Stimulated activated CD8-positive, alpha-beta memory T cell treated with anti-CD3 and anti-CD28 coated beads, Interleukin-15, amount 100 ng/mL, for 1 hour (primary cell): ENCODE data around the gene QPCTL.
A peak's percentile ranks its signal among the peaks of the same experiment; 100 is the strongest.

Experiments
- DNase-seq: peaks from one replicate; pipeline ENCODE4 v3.0.0-alpha.2; 2020; ENCODE audit warnings: low read depth

Gene QPCTL

DNA sequence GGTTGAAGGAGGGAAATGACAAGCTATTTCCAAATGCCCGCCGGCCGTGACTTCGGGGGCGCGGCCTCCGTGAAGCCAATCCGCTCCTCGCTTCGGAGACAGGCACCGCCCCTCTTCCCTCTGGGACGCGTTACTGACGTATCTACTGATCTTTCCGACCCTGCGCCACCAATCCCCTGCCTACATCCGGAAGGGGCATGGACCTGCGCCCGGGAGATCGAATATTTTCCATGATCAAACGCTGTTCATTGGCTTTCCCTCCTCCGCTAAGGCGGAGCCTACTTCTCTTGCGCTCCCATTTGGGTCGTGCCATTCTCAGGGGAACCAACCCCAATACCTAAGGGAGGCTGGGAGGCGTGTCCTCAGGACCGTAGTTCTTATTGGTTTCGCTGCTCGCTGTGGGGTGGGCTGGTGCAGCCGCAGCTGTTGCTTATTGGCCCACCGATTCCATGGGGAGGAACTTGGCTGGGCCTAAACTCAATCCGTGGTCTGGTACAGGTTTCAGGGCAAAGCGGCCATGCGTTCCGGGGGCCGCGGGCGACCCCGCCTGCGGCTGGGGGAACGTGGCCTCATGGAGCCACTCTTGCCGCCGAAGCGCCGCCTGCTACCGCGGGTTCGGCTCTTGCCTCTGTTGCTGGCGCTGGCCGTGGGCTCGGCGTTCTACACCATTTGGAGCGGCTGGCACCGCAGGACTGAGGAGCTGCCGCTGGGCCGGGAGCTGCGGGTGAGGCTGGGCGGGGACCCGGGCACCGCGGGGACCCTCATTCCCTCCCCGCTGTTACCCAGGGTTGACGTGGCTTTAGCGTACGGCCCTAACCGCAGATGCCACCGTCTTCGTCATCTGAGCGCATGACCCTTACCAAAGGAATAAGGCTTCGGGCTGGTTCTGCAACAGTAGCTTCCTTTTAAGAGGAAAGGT lies at the start of gene QPCTL:
QPCTL (plus strand) TSS at position 480 of the 919 bp plus-strand sequence; CDS start at position 518, 38 bp downstream.
- peak; percentile 91 for DNase-seq

DNA sequence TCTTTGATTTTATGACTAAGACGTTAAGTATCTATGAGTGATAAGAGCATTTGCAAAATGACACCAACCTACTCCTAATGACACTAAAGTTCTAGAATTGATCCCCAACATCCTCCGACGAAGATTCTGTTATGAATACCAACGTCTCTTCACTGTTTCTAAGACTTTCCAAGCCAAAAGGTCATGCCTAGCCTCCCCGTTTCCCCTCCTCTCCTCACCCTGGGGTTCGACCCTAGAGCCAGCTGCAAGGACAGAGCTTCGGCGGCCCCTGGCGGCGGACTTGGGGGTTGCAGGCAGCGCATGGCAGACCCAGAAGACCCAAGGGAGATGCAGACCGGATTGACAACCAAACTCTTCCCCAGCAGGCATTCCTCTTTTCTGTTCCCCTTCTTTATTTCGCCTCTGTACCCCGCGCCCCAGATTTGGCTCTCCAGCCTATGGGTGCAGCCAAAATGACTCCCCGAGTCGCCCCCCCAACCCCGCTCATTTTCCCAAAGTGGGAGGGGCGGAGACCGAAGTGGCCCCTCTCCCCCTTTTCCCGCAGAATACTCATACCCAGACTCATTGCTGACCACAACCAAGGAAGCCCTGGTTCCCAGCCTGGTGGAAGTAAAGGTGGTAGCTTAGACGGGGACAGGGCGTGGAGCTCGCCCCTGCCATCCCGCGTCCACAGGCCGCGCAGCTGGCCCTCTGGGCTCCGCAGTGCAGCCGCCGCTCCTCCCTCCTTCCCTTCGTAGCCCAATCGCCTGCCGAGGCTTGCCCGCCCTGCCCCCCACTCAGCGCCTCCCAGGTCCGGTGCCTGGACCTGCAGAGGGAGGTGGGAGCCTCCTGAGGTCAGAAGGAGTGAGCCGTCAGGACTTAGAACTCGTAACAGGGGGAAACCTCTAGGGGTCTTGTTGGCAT lies 49.2 kb upstream of the QPCTL start:
- peak; percentile 84 for DNase-seq

DNA sequence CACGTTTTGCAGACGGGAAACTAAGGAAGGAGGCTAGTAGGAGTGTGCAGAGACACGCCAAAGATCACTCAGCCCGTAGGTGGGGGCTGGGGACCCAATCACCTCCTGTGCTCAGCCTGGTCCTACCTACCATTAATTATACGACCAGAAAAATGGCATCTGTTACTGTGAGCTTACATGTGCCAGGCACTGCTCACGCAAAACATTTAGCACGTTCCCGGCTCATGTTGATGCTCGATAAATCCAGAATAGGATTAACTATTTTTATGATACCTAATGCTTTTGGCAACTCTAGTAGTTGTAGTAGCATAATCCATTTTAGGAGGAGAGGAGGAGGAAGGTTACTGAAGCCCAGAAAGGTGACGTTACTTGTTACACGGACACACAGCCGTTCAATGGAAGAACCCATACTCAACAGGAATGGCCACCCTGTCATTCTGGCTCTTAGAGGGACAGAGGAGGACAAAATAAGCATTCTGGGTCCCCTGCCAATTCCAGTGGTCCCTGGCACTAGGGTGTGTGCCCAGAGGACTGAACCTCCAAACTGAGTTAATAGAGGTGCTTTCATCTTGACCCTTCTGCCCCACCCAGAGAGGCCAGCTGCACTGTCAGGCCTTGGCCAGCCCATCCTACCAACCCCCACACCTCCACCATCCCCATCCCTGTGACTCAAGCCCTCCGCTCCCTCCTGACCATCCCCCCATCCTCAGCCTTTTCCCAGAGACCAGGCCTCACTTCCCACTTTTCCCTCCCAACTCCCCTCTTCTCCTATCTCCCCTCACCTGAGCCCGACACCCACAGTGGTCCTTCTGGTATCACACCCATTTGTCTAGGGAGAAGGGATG lies 48.3 kb upstream of the QPCTL start:
- no peak for DNase-seq

DNA sequence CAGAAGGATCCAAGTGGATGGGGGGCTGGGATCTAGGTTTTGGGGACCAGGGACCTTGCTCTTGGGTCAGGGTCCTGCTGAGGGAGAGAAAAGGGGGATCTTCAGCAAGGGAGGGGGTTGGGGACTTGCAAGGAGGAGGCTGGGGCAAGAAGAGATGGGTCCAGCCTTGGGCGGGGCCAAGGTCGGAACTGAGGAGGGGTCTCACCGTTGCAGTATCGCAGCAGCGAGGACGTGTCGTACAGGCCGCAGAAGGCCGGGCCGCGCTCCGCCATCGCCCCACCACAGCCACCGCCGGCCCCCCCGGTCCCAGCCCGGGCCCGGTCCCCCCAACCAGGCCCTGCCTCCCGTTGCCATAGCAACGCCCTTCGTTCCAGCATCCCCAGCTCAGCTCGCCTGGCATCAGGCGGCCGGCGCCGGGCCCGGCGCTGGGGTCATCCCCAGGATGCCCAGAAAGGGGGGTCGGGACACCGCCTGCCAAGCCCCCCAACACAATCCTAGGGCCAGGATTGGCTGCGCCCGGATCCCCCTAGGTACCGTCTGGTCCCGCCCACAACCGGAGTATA lies 47.3 kb upstream of the QPCTL start:
- no peak for DNase-seq

DNA sequence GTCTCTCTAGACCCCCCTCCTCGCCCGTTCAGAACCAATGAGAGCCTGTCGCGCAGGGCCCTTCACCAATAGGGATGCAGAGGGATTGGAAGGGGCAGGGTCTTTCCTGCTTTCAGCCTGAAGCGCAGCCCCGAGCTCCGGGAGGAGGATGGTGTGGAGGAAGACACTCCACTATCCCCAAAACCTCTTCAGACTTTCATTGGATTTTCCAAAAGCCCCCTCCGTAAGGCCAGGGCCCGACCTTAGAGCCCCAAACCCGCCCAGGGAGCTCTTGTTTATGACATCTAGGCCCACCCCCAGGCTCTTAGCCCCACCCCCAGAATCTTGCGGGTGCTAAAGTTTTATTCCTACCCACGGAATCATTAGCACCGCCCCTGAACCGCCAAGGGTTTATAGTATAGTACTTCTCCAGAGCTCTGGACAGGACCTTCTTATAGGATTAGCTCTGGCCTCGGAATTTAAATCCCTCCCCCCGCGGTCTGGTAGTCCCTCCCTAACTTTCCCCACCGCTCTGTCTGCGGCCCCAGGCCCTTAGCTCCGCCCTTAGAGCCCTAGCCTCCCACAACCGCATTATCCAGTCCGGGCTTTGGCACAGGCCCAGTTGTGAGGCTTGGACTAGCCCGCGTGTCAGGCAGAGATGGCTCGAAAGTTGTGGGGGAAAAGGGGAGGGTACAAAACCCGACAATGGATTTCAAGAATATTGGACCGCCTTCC lies 46.7 kb upstream of the QPCTL start:
- peak; percentile 49 for DNase-seq

DNA sequence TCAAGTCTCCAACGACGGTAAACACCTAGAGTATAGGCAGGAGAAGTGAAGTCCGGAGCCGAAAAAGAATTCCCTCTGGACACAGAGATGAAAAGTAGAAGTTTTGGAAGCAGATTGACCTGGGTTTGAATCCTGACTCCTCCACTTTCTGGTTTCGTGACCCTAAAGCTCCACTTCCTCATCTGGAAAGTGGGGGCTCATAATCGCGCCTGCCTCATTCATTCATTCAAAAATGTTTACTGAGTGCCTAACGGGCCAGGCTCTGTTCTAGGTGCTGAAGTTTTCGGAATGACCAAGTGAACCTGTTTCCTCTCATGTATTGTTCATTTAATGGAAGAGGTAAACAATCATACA lies 46.1 kb upstream of the QPCTL start:
- DNase-seq = no peak

DNA sequence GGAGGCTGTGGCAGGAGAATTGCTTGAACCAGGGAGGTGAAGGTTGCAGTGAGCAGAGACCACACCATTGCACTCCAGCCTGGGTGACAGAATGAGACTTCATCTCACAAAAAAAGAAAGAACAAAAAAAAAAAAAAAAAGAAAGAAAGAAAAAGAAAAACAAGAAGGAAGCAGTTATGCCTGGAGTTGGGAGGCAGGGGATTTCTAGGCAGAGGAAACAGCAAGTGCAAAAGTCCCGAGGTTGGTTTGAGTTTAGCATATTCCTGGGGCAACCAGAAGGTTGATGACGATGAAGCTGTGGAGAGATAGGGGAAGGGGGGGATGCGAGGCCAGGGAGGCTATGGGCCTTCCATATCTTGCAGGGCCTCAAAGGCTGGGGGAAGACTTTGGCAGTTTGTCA lies 41.7 kb upstream of the QPCTL start:
- no peak for DNase-seq

DNA sequence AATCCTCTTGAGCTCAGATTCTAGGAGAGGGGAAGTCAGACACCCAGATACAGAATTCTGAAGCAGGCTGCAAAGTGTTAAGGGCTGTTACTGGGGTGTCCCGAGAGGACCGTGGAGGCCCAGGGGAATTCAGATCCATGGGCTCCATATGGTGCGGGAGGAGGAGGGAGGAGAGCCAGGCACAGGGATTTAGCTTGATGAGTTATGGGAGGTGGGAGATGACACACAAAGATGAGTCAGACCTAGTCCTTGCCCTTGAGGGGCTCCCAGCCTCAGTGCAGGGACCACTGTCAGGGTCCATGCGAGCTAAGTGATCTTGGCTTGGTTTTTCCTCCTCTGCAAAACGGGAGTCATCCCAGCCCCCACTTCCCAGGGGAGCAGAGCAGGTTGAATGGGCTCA lies 38.8 kb upstream of the QPCTL start:
- no peak for DNase-seq

DNA sequence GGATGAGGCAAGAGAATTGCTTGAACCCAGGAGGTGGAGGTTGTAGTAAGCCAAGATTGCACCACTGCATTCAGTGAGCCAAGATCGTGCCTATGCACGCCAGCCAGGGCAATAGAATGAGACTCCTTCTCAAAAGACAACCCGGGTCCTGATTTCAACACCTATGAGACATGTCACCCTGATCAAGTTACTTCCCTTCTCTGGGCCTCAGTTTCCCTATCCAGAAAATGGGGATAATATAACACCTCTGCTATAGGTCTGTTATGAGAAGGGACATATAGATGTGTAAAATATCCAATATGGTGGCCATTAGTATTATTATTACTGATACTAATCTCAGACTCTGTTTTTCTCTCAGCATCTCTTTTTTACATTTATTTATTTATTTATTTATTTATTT lies 37.4 kb upstream of the QPCTL start:
- no peak for DNase-seq

DNA sequence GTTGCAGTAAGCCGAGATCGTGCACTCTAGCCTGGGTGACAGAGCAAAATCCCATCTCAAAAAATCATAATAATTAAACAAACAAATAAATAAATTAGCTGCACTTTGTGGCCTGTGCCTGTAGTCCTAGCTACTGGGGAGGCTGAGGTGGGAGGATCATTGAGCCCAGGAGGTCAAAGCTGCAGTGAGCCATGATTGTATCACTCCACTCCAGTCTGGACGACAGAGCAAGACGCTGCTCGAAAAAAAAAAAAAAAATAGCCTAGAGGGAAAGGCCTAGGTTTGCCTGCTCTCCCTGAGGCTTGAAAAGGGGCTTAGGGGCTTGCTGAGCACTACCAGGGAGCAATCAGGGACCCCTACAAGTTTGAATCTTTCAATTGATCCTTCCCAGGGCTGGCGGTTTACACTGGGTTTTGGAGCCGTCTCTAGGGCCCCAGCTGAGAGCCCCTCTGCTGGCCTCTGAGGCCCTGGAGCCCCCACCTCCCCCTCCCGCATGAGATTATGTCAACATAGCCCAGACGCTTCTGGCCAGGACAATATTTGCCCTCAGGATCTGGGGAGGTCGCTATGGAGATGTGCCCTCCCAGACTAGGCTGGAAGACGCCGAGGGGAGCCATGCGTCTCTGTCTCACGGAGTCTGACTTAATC lies 34.8 kb upstream of the QPCTL start:
- no peak for DNase-seq

DNA sequence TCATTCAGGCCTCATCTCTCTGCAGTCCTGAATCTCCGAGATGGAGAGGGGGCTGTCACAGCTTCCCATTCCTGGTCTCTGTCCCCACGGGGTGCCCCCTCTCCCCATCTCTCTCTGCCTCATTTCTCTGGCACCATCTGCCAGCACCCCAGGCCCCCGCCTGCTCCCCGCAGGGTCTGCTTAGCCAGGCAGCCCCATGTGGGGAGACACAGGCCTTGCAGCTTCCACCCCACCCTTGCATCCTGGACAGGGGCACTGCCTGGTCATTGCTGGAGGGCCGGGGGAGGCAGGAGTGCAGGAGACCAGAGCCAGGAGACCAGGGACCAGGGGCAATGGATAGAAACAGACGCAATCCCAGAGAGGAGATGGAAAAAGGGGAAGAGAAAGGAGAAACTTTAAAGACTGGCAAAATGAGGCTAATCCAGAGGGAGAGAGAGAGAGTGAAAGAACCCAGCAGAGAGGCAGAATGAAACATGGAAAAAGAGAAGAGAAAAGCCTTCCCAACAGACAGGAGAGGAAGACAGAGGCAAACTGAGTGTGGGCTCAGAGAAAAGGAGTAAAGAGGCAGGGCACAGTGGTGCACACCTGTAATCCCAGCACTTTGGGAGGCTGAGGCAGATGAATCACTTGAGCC lies 33.3 kb upstream of the QPCTL start:
- no peak for DNase-seq

DNA sequence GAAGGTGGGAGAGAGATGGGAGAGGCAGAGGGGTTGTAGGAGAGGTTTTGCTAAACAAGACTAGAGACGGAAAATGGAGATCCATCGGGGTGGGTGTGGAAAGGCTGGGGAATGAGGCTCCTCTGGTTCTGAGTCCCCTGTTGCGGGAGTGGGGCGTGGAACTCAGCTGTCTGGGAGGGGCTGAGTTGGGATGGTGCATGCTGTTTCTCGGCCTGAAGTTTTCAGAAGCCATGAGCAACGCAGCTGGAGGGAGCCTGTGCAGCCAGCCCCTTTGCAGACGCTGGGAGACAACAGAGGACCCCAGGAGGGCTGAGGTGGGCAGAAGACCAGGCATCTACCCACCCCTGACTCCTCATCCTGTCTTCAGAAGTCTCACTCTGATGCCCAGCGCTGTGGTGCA lies 31.8 kb upstream of the QPCTL start:
- no peak for DNase-seq

DNA sequence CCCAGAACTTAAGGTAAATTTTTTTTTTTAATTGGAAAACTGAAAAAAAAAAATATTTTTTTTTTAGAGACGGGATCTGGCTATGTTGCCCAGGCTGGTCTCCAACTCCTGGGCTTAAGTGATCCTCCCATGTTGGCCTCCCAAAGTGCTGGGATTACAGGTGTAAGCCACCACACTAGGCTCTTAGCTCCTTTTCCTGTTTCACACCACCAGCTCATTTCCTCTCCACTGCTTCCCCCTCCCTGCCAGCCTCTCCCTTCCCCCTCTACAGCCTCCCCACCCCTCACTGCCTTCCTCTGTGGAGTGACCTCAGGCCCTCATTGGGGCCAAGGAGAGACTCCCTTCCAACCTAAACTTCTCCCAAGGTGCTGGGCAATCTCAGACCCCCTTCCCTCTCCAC lies 28.7 kb upstream of the QPCTL start:
- no peak for DNase-seq

DNA sequence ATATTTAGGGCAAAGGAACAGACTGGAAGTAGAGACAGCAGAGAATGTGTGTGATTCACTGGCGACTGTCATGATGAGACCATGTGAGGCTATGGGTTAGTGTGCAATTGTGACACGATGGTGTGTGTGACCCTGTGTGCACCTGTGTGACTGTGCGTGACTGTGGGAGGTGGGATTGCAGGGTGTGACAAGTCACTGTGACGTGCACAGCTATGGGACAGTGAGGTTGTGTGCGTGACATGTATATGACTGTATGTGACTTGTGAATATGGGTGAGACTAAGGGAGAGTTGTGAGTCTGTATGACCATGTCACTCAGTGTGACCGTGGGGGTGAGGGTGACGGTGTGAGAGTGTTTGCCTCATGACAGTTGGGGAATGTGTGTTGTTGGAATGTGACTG lies 27.9 kb upstream of the QPCTL start:
- no peak for DNase-seq

DNA sequence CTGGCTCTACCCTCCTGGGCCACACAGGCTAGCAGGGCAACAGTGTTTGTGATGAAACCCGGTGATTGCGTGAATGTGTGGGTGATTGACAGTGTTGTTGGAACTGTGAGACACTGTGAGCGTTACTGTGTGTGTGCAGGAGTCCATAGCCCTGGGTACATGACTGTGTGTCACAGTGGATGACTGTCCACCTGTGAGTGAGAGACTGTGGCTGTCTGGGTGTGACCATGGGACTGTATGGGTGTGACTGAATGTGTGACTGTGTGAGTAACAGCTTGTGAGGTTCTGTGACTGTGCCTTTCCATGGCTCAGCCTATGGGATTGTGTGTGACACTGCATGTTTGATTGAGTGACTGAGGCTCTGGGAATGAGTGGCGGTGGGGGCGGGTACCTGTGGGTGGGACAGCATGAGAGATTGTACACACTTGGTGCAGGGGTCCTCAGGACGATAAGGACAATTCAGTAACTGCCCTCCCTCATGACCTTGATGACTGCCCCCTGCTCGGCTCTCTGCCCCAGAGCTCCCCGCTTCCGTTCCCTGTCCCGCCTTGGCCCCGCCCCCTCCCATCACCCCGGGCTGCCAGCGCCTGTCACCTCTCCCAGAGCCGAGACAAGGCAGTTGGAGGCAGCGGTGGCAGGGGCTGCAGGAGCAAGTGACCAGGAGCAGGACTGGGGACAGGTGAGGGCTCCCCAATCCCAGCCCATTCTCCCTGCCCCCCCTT lies 24.7 kb upstream of the QPCTL start, which contains the start of gene GIPR:
GIPR (plus strand) TSS at position 602 of the 722 bp plus-strand sequence. CDS start 1,300 bp downstream, outside the sequence.
- DNase-seq = no peak

DNA sequence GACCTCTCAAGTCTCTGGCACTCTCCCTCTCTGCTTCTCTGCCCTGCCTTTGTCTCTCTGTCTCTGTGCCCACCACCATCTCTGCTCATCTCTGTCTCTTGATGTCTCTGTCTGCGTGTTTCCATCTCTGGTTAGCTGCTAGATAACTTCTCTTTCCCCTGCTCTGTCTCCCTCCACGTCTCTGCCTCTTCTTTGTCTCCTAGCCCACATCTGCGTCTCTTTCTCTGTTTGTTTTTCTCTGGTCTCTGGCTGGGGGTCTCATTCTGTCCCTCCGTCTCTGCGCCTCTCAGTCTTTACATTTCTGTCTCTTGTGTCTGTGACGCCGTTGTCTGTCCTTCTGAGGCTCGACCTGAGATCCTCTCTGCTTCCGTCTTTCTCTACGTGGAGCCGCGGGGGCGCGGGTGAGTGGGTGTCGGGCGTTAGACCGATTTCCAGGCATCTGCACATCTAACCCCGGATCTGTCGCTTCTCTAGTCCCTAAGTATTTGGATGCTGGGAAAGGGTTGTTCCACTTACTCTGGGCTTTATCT lies 24.1 kb upstream of the QPCTL start:
- no peak for DNase-seq

DNA sequence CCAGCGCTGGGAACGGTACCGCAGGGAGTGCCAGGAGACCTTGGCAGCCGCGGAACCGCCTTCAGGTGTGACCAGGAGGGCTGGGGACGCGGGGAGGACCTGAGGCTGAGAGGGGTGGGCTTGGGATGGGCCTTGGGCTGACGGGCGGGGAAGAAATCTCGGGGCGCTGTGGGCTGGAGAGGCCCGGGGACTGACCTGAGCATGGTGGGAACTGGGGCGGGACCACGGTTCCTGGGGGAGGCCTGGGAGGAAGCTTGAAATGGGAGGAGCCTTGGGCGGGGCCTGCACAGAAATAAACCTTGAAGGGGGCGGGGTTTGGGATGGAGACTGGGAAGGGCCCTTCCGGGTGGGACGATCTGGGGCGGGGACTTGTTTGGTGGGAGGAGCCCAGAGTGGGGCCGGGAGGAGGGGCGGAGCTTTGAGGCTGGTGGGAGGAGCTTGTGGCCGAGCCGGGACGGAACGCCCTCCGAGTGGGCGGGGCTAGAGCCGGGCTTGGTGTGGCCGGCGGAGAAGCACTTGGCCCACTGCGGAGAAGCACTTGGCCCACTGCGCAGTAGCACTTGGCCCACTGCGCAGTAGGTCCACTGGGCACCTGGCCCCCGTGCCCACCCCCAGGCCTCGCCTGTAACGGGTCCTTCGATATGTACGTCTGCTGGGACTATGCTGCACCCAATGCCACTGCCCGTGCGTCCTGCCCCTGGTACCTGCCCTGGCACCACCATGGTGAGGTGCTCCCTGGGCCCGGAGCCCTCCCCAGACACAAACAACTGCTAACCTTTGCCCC lies 21.6 kb upstream of the QPCTL start:
- DNase-seq = no peak

DNA sequence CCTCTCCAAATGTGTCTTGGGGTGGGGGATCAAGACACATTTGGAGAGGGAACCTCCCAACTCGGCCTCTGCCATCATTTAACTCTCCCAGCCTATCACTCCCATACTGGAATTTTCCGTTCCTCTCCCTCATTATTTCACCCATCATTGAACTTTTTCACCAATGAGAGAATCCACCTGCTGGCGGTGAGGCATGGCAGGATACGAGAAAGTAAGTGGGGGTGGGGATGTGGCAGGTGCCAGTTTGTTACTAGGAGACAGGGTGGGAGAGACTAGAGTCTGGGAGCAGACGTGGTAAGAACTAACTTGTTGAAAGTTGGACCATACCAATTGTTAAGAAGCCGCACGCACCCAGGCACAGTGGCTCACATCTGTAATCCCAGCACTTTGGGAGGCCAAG lies 17.5 kb upstream of the QPCTL start:
- DNase-seq = no peak
